HCEC 1CT (cell line): ENCODE results near the gene PLCB2.

ENCODE experiments used
- DNase-seq: peaks from one replicate; pipeline ENCODE4 v3.0.0-alpha.2; 2017

PLCB2 gene

DNA sequence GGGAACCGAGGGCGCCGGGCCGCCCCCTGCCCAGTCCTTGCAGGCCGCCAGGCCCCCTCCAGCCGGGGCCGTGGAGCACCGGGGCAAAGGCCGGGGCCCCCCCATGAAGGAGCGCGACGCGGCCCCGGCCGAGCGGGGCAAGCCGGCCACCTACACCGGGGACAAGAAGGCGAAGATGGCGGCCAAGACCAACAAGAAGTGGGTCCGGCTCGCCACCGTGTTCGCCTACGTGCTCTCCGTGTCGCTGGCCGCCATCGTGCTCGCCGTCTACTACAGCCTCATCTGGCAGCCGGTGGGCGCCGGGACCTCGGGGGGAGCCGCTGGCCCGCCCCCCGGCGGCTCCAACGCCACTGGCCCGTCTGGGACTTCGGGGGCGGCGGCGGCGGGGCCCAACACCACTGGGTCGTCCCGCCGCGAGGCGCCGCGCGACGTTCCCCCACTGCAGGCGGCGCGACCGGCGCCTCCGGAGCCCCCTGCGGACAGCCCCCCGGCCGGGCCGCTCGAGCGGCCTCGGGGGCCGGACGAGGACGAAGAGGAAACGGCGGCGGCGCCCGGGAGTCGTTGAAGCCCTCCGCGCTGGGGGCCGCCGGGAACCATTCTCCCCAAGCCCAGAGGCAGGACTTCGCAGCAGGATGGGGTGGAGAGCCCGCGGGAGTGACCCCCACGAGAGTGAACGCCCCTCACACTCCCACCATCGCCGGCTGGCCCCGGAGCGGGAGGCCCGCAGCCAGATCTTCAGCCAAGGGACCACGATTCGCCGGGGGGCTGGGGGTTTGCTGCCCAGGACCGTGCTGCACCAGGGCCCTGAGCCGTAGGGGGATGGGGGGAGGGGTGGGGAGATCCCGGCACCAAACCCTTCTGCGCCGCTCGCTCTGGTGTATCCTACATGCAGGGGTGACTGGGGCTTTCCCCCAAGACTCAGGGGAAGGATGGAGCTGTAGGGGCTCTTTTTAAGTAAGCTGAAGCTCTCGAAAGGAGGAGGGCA lies 16.5 kb upstream of the PLCB2 start:
- no peak for DNase-seq

DNA sequence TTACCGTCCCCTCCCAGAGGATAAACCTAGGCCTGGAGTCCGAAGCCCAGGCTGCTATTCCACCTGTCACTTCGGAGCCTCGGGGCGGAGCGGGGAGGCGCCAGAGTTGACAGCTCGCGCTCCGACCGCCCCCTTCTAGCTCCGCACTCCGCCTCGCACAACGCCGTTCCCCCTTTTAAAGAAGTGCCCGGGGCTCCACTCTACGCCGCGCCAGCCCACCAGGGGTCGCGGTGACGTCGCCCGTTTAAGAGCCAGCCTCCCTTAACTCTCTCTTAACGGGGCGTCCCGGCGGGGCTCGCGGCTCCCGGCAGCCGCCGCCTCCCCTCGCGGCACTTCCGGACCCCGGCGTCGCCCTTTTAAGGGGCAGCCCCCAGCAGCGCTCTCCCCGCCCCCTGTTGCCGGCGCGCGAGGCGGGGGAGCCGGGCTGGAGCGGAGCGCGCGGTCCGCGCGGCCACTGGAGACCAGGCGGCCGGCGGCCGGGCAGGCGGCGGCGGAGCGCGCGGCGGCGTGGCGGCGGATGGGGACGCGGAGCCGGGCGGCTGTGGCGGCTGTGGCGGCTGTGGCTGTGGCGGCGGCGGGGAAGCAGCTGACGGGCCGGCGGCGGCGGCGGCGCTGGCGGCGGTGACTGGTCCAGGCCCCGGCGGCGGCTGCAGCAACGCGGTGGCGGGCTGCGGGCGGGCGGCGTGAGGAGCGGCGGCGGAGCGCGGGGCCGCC lies 15.7 kb upstream of the PLCB2 start, which contains the start of gene INAFM2:
Gene INAFM2 (plus strand): TSS at position 454 of the 714 bp plus-strand sequence. CDS start 364 bp downstream, outside the sequence.
- peak; percentile 92 for DNase-seq

DNA sequence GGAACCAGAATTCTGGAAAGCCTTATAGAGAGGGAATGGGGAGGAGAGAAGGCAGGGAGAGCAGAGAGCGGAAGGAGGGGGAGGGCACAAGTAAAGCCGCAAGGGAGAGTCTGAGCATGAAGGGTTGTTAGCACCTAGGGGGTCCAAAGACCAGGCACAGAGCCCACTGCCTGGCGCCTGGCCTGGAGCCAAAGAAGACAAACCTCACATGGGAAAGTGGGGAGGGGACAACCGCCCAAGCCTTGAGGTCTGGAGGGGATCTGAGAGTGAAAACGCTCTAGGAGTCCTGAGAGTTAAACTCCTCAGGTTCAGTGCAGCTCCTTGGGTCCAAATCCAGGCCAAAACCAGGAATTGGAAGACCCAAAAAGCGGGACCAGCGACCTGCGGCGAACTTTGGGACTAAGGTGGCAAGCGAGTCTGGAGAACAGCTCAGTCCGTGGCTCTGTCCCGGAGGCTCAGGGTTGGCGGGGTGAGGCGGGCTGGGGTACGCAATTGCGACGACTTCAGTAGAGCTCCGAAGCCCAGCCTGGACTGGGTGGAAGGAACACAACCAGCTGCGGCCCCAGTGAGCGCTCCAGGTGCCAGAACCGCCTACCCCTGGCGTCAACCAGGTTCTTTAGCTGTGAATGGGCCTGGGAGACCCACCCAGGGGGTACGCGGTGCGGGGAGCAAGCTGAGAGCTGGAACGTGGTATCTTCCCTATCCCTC lies 14.9 kb upstream of the PLCB2 start:
- DNase-seq, result no peak

DNA sequence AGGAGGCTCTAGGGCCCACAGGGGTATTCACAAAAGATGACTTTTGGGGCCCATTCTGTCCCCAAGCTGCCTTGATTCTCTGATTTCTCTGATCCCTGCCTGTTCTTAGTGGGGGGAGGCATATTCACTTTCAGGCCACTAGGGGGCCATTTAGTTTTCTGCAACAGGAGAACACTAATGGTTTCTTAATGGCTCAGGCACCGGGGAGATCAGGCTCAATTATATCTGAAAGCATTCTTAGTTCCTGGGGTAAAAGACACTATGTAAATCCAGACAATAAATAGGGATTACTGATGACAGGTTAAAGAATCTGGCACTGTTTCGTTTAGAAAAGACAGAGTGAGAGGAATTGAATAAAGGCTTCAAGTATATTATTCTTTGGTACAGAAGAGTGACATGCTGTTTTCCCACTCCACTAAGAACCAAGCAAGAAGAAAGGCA lies 13.2 kb upstream of the PLCB2 start:
- peak; percentile 59 for DNase-seq

DNA sequence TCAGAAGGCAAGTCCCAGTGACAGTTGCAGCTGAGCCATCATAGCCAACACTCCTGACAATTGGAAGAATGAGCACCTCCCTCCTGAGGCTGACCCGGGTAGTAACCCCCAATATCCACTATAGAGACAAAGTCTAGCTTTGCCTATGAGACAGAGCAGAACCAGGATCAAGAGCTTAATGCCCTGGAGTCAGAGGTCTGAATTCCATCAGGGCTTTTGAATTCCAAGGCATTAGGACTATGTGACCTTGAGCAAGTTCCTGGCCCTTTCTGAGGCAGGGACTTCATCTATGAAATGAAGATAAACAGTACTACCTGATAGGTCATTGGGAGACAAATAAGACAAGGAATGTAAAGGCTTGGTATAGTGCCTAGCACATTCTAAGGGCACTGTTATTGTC lies 12.7 kb upstream of the PLCB2 start:
- DNase-seq, result no peak

DNA sequence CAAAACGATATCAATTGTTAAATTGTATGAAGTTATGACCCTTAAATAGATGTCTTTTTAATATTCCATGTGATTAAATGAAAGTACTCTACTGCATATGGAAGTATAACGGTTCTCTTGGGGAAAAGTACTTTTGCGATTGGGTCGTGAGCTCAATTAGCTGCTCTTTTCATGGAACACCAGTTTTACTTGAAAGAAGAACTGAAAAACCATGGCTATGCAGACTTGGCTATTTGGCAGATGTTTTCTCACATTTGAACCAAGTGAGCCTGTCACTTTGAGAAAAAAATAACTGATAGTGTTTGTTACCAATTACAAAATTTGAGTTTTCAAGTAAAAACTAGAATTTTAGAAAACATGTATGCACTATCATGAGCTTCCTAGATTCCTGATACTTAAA lies 9.8 kb upstream of the PLCB2 start:
- DNase-seq, result no peak

DNA sequence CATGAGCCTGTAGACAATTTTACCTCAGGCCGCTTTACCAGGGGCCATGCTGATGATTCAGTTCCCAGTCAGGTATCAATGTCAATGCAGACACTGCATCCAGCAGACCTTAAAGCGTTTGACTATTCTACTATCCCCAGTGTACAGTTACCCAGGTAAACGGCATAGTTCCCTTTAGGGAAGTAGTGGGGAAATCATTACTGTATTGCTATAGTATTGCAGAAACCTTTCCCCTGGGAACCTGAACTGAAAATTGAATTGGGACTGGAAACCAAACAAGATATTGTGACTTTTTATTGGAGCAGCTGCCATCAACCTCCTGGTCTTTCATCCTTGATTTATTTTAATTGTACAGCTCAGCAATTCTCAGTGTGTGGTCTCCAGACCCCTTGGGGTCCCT lies 9.2 kb upstream of the PLCB2 start:
- no peak for DNase-seq

DNA sequence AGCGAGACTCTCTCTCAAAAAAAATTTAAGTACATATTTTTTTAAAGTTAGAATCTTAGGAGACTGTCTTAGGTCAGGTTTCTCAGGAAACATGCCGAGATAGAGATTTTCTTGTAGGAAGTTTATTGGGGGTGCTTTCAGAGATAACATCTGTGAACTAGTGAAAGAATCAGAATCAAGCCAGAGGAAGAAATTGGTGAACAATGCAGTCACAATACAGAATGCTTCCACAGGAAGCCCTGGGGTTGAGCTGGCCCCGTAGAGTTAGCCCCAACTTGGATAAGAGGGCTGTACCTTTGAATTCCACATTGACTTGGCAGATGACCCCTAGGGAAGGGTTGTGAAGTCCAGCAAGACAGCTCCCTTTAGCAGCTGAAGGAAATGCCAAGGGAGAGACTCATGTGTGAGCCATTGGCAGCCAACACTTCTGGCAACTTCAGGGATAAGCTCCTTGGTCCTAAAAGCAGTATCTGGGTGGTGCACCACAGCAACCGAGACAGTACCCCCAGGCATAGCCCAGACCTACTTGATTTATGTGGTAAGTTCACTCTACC lies 7.1 kb upstream of the PLCB2 start:
- DNase-seq, result peak; percentile 68

DNA sequence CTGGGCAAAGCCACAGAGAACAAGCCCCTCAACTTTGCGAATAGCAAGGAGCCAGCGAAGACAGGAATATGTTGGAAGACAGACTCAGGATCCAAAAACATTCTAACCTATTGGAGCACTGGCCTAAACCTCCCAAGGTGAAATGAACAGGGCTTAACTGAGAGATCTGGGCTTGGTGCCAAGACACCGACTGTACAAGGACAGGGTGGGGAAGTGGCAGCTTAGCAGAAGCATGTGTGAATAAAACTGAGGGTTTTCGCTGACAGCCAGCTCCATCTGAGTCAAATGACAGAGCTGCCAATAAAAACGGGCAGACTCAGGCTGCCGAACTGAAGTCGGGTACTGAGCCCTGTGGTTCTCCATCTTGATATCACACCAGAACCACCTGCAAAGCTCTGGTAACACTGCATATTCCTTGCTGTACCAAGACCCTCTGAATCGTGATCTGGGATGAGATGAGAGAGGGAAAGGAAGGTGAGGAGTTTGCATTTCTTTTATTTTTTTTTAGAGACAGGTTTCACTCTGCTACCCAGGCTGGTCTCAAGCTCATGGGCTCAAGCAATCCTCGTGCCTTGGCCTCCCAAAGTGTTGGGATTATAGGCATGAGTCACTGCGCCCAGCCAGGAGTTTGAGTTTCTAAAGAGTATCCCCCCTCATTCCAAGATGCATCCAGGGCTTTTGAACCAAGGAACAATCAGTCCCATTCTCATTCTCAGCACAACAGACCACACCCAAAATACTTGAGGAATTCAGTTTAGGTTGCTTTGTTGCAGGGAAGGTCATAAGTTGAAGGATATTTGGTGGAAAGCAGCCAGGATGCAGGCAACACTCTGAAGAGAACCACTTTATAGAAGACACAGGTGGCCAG lies 6.0 kb upstream of the PLCB2 start:
- DNase-seq, result no peak

DNA sequence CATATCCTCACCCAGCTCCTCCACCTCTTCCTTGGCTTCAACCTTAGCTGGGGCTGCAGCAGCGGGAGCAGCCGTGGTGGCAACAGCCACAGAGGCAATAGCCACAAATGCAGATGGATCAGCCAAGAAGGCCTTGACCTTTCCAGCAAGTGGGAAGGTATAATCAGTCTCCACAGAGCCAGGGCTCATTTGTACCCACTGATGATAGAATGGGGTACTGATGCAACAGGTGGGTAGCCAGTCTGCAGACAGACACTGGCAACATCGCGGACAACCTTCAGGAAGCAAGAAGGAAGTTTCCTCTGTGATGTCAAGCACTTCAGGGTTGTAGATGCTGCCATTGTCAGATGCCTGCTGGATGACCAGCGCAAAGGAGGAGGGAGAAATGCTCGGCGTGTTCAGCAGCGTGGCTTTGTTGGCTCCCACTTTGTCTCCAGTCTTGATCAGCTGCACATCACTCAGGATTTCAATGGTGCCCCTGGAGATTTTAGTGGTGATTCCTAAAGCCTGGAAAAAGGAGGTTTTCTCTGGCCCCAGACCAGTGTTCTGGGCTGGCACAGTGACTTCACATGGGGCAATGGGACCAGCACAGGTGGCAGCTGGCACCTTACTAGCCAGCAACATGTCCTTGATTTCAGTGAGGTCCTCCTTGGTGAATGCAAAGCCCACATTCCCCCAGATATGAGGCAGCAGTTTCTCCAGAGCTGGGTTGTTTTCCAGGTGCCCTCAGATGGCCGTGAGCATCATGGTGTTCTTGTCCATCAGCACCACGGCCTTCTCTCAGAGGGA lies 4.8 kb upstream of the PLCB2 start:
- no peak for DNase-seq

DNA sequence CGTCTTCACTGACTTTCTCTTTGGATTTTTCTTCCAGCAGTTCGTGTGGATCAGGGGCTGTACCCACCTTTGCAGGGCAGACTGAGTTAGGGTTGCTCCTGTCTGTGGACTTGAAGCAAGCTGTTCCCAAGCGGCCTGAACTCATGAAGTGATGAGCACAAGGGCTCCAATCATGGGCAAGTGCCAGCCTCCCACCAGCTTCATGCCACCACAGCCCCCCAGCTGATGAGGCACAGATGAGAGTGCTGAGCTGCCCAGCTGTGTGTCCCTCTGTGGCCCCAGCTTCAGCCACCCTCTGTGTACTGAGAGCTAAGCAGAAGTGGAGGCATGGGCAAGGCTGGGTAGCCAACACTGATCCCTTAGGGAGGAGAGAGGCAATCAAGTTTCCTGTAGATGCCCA lies 3.3 kb upstream of the PLCB2 start:
- no peak for DNase-seq

DNA sequence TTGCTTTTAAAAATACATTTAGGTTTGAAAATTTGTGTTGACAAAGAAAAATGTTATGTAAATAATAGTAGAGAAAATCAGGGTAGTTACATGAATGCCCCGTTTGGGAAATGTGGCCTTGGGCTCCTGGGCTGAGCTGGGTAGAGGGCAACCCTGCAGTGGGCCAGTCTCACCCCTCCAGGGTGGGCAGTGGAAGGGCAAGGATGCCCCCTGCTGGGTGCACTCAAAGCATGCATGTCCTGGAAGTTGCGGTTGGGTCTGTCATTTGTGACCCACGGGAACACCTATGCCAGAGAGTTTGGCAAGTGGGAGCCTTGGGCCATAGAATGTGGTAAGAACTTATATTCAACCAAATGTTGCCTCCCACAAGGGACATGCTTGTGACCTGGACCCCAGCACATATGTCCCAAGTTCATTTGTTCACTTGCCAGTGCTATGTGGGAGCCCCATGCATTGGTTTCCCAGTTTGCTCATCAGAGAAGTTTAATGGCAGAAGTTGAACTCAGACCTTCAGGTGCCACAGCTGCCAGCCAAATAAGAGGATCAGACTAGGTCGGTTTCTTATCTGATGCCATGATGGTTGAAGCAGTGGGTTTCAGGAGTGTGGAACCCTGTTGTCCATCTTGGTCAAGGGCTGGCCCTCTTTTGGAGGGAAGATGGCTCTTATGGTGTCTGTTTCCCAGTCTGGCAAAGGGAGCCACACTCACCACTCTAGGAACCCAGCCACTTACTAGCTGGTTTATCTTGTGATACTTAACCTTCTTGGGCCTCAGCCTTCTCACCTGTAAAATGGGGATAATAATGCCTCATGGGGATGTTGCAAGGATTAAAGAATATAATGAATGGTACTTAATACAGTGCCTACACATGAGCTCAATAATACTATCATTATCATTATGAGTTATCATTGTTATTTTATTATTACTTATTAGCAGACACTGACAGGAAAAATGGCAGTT lies 2.5 kb upstream of the PLCB2 start:
- no peak for DNase-seq

DNA sequence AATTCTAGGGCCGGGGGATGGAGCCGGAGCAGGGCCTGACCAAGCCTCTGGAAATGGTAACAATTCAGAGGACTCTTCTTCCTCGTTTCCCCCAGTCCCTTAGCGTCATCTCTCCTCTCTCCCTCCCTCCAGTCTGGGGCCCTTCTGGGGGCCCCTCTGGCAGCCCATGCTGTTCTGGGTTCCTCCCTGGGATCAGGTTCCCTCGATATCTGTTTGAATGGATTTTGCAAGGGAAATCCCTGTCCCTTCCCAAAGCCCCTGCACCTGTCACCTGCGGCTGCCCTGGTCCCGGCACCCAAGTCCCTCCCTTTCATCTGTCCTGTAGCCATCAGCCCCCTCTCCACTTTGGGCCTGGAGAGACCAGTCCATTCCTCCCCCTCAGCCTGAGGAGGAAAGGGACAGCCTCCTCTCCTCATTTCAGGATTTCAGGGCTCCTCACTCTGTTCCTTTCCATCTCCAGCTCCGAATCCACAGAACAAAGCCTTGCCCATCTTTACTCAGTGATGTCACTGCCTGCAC lies 1.7 kb upstream of the PLCB2 start:
- no peak for DNase-seq

DNA sequence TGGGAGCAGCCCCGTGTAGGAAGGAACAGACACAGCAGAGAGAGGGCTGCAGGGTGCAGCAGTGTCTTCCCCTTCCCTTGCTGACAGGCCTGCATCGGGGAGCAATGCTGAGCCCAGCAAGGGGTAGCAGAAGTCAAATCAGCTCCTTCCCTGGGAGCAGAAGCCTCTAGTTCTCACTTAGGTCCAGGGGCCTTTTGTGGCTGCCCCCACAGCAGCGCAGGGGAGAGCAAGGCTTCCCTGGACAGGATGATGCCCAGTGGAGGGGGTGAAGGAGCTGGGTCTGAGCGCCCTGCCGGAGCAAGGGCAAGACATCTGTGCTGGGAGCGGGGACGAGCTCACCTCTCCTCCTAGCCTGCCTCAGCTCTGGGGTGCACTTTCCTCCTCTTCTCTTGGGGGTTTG lies 827 bp downstream of the PLCB2 start:
- no peak for DNase-seq

DNA sequence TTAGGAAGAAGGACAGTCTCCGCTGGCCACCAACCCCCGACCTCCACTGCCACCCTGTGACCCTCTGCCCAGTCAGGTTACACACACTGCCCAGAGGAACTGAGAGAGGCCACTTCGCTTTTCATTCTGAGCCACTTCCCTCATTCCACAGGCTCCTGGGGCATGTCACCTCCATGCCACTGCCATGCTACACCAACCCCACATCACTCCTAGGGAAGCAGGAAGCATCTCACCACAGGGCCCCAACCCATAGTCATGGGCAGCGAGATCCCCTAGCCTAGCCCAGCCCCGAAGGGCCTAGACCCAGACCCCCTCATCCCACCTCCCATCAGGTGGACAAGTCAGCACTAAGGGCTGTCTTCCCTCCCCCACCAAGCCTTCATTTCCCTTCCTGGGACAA lies 1.4 kb downstream of the PLCB2 start:
- no peak for DNase-seq

DNA sequence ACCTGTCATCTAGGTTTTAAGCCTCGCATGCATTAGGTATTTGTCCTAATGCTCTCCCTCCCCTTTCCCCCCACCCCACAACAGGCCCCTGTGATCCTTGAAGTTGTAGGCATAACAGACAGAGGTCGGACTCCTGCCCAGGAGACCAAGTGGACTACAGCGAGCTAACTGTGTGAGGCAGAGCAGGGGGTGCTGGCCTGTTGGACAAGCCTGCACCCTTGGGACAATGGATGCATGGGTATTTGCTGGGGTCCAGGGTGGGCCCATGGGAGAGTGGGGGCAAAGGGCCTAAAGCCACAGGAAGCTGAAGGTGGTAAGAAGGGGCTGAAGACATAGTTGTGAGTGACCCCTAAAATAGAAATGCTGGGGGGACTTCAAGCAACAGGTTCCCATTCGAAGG lies 2.5 kb downstream of the PLCB2 start:
- no peak for DNase-seq

DNA sequence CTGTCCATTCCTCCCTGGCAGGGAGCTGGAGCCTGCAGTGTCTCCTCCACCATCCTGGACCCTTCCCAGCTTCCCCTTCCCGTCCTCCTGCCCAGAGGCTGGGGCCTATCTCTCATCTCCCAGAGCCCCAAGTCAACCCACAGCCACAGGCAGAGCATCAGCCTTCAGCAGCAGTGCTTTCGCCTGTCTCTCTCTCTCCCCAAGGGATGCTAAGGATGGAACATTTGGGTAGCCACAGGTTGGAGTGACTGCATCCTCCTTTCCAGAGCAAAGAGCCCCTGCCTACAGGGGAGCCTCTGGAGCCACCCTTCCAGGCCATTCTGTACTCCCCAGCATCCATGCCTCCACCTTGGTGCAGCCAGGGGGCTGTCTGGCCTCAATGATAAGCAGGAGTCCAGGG lies 4.2 kb downstream of the PLCB2 start:
- DNase-seq, result no peak

DNA sequence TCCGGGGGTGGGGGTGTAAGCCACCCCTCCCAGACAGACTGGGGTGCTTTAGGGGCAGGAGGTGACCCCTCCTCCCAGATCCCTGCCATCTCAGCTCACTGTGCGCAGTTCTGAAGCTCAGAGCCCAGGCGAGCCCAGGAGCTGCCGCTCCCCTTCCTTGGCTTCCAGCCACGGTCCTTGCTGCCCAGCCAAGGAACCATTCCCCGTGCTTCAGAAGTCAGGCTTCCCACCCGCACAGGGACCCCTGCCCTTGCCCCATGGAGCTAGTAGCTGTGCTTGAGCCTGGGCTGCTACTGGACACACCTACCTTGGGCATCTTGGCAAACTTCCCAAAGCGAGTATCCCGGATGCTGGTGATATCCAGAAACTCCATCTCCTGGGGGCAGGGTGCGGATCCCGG lies 4.8 kb downstream of the PLCB2 start:
- DNase-seq, result no peak

DNA sequence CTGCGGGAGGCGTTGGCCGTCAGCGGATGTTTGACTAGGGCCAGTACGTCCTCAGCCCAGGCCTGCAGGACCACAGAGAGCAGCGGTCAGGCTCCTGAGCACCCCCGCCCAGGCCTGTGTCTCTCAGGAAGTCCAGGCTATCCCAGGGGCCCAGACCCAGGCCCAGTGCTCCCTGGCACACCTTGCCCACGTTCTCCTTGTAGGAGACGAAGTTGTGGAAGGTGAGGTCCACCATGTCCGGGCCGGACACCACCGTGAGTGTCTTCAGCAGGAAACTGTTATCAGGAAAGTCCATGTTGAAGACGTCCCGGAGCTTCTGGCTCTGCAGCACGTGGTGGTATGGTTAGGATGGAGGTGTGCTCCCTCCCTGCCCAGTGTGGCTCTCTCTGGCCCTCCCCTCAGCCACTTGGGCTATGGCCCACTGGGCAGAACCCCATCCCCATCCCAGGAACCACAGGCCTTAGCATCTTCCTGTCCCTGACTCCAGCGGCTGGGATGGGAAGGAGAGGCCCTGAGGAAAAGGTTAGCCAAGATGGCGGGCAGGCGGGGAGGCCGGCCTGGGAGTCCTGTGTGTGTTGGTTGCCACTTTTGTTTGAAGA lies 5.3 kb downstream of the PLCB2 start:
- no peak for DNase-seq
